Stimulated activated CD8-positive, alpha-beta memory T cell treated with anti-CD3 and anti-CD28 coated beads, Interleukin-4, amount 100 ng/mL, for 1 hour (primary cell): ENCODE results near the gene WDR7.

Experiments
- DNase-seq, 2 donors: peaks; one replicate each; pipeline ENCODE4 v3.0.0-alpha.2; 2020; ENCODE audit warnings: low read depth in 2 of 2, low spot score in 1 of 2

The WDR7 gene

DNA sequence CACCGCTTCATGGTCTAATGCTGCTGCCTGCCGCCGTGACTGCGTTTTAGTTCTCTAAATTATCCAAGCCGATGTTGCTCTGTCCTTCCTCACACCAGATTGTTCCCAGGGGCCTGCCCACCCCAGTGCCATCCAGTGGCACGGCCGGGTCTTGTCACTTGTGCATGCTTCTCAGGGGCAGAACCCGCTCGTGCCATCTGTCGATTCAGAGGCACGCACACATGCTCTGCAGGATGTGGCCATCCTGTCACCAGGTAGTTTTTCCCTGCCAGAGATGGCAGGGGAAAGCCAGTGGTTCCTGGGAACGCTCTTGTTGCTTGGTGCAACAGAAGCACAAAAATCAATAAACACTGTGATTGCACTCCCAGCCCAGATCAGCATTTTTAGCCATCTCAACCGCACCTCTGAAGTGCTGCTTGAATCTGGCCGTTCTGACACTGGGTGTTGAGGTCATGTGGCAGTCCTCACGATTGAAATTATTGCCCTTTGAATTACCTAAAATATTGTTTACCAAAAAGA, 376.1 kb downstream of the WDR7 start:
- DNase-seq, result no peak

DNA sequence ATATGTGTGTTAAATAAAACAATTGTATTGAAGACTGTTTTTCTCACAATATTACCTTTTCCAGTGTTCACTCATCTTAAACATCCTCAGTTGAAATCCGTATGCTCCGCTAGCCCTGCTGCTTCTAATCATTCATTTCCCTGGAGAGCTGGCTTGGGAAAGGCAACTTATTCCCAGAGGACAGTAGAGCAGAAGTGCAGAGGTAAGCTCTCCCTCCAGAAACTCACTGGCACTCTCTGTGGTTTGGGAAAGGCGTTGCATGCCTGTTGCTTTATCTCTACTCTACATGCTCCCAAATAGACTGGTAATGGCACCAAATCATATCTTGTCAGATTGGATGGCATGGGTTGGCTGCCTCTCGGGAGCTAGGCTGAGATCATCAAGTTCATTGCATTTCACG, 378.6 kb downstream of the WDR7 start:
- no peak for DNase-seq

DNA sequence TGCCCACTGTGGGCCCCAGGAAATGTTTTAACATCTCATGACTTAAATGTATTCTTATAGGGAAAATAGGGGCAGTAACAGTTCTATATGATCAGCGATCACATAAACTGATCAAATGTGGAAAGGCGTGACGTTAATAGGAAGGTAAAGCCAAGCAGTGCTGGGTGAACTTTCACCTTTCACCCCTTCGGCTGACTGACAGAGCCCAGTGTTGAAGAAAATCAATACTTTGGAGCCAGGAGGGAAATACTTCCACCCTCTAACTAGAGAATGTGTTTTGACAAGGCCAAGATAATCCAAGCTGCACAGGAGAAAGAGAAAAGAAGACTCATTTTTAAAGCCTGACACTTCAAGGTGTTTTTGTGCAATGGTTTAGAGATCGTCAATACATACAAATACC, 379.3 kb downstream of the WDR7 start:
- no peak for DNase-seq

DNA sequence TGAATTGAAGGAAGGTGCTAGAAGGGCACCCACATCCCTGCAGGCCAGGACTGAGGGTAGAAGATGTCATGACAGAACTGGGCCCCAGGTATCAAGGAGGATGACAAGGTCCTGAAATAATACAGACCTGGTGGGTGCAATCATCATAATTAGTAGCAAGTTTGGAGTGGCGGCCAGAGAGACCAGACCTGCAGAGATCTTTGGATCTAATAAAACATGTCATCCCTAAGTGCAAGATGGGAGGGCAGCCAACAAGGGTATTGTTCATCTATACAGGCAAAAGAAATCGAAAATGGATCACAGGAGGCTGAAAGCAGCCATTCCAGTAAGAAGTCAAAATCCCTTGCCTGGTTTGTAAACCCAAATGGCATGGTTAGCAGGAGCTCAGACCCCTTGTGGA, 384.4 kb downstream of the WDR7 start:
- no peak for DNase-seq

DNA sequence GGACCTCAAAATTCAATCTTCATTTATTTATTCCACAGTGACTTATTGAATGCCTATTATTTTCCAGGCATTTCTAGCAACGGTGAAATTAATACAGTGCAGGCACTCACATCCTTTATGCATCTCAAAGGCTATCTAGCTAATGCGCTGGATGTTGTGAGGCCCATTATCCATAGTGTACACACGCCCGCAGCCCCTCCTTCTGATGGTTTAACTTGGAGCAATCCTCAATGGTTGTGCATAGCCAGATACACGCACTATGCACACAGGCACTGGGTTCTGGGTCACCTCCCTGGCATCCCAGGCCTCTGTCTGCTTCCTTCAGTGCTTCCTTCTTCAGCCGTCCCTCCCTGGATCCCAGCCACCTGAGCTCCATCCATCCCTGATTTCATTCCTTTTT, 387.2 kb downstream of the WDR7 start:
- no peak for DNase-seq

DNA sequence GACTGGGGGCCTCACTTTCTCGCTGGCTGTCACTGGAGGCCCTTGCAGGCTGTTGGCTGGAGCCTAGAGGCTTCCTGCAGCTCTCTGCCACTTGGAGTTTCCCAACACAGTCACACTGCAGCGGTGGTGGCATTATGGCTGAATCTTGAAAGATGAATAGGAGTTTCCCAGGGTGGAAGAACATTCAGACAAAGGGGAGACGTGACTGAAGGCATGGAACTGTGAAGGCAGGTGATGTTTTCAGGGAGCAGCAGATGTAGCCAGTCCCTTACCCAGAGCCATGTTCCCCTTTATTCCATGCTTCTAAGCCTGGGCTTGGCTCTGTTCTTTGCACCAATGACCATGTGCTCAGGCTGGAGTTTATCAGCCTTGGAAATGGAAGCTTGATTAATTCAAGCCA, 389.0 kb downstream of the WDR7 start:
- DNase-seq, result no peak

DNA sequence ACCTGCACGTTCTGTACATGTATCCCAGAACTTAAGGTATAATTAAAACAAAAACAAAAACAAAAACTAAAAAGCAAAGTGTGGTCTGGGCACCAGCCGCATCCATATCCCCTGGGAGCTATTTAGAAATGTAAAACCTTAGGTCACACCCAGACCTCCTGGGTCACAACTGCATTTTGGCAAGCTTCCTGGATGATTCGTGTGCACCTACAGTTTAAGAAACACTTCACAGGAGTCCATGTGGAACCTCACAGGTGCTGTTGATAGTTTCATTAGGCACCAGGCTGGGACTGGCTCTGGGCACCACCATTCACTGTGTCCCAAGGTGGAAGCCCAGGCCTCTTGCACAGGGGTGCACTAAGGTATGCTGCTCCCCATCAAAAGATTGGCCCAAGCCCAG, 392.1 kb downstream of the WDR7 start:
- DNase-seq, result no peak

DNA sequence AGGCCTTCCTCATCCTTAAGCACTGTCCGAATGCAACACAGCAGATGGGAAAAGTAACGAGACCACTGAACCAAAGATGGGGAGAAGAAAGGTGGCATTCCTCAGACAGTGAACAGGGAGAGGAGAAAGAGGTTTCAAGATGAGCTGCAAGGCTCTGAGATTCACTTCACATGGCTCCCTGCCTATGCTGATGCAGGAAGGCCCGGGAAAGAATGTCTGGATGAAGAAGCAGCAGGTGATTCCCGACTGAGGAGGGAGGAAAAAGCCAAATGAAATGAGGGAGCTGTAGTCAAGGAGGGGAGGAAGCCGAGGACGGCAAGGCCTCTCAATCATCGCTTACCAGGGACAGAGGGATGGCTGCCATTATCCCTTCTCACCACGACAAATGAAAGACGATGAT, 397.2 kb downstream of the WDR7 start:
- DNase-seq, result no peak

DNA sequence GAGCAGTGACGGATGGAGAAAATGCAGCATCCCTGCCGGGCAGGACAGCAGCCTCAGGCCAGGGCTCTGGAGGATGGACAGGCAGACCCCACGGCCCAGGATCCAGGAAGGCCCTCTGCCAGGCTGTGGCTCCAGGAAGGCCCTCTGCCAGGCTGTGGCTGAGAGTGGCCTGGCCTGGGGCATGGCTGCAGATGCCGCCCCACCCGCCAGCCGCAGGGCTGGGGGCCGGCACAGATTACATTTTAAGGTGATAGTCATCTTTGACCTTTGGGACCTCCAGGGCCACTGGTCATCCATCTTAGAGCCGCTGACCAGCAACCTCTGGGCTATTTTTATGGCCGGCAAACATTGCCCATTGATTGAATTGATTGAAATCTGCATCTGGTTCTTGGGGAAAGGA, 397.7 kb downstream of the WDR7 start:
- DNase-seq, result no peak

DNA sequence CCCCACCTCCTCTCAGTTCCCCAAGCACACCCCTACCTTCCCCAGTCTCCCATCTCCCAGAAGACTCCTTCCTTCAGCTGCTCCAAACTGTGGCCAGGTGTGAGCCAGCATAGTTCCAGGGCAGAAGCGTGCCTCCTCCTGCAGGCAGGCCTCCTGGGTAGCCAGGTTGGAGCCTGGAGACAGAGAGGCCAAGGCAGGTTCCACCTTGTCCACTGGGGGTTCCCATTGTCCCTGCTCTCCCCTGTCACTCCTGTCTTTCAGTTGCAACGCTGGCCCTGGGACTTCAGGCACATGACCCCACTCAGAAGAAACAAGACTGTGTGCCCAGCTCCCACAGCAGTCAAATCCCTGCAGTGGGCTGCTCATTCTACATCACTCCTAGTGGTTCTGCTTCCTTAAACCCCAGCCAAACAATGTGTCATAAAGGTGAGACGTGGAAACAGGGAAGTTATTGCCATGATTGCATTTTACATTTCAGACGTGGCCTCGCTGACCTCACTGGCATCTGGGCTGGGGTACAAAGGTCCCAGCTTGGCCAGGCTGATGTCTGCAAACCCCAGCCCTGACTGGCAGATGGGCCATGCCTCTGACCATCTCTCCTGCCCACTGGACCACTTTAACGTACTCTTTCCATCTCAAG, 399.3 kb downstream of the WDR7 start:
- DNase-seq, result no peak

DNA sequence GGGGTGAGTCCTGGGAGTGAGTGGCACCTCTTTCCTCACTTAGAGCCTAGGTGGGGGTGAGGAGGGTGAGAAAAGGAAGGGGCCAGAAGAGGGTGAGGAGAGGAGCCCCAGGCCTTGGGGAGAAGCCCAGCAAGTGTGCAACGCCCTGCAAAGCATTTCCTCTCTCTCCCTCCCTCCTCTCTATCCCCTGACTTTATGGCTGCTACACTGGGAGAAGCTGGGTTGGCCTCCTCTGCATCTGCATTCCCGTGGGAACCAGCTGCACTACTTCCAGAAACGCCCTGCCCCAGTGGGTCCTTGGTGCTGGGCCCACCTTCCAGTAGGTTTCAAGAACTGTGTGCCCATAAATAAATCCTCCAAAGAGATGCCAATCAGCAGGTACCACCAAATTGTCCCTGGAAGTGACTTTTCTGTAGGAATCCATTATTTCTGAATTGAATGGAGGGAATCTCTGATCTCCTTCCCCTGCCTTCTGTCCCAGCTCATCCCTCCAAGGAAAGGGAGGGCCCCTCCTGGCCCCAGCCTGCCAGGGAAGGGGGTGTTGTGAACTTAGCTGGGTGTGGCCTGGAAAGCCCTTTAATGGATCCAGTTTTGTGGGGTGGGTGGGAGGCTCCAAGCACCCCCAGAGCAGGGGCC, 400.0 kb downstream of the WDR7 start:
- DNase-seq, result no peak

DNA sequence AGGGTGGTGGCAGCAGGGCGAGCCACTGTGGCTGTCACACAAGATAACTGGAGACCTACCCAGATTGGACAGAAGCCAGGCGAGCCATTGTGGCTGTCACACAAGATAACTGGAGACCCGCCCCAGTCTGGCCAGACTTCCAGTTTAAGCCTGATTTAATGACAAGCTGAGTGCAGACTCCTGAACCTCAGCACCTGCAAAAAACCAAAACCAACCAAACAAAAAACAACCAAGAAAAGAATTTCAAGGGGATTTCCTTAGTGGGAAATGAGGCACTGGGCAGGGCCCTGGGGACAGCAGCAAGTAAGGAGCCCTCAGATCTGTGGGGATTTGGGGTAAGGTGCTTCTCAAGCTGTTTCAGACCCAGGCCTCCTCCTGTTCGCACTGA, 400.5 kb downstream of the WDR7 start:
- no peak for DNase-seq

DNA sequence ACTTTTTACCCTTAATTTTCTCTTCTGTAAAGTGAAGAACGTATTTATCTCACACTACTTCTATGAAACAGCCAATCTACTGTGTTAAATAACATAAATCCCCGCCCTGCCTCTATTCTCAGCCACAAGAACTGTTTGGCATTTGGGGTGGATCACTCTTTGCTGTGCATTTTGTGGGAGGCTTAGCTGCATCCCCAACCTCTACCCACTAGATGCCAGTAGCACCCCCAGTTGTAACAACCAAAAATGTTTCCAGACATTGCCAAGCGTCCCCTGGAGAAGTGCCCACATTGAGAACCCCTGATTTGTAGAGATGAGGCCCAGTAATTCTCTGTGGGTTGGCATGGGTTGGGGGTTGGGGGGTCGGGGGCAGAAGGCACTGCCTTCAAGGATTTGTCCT, 401.0 kb downstream of the WDR7 start:
- DNase-seq, result no peak

DNA sequence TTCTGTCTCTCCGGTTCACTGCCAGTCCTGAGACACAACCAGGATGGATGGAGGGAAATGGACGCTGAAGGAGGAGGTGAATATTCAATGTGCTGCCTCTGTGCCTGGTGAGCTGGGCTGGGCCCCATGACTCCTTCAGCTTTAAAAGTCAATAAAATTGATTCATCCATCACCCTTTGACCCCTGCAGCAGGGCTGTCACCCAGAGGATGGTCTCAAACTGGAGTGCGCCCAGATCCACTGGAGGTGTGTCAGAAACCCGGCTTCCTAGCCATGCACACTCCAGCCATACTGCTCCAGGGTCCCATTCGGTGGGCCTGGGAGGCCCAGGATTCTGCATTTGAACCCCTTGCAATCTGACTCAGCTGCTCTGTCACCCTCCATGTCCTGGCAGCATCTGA, 401.6 kb downstream of the WDR7 start:
- no peak for DNase-seq

DNA sequence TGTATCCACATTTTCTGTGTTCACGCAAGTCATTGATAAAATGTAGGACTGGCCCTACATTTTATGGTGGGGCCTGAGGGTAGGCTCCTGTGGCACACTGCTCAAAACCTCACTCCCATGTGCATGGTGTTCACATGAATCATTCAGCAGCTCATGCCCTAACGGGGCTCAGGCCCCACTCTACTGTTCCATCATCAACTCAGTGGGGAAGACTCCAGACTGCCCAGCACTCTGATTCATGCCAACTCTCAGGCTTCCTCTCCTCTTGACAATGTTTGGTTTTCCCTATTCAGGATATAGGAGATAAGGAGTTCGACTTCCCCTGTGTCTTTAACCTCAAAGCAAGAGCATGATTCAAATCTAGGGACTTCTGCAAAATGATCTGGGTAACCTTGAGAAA, 403.7 kb downstream of the WDR7 start:
- DNase-seq, result no peak

DNA sequence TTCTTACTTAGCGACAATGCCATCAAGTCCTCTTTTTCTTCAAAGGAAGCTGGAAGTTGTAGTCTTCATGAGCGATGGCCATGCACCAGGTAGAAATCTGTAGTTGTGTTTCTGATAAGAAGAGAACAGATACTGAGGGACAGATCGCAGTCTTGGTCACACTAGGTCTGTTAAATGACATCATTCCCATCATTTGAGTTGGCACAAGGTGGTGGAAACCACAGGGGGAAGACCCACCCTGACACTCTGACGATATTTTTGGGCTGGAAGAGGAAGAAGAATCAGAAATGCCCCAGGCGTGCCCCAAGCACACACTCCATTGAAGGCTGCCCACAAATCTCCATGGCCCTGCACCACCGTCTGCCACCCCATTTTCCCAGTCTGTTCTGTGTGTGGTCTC, 406.7 kb downstream of the WDR7 start:
- DNase-seq, result no peak

DNA sequence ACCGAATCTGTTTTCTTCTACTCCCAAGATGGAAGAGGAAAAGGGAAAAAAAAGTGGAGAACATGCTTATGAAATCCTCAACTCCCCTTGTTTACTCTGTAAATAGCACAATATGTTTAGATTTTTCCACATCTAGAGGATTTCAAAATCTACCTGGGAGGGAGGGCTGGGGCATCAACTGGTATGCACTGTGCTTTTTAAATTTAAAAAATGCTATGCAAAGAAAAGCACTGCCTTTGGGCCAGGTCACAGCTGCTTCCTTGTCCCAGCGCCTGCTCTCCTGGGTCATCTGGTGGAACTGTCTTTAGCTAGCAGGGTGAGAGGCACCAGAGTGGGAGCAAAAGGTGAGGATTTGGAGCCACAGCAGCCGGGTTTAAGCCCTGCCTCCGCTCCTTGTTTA, 407.6 kb downstream of the WDR7 start:
- no peak for DNase-seq

DNA sequence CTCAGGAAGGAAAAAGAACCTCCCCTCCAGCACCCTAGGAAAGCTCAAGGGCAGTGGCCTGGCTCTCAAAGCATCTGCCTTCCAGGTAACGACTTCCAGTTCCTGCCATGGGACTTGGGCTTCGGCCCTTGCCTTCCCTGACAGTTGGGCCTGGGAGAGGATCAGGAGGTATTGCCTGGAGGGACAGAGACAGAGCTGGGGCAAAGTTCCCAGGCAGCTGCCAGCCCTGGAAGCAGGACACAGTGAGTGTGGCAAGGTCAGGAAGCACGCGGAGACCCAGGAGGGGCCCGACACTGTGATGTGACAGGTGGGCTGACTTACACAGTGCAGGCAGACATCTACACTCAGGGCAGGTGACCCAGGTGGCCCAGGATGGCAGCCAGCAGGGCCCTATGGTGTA, 408.2 kb downstream of the WDR7 start:
- DNase-seq, result no peak

DNA sequence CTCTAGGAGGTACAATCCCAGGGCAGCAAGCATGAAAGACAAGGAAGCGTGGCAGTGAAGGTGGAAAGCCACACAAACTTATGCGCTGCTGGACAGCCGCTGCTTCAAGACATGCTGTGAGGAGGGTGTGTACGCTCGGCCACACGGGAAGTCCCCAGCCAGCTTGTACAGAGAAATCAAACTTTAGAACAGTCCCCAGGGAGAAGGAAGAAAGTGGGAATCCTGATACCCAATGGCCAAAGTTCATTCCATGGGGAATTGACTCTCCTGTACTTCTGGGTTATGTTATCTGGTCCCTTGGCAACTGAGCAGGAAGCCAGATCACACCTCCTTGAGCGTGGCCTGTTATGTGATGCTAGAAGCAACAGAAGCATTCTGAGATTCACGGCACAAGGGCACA, 409.7 kb downstream of the WDR7 start:
- DNase-seq, result no peak

DNA sequence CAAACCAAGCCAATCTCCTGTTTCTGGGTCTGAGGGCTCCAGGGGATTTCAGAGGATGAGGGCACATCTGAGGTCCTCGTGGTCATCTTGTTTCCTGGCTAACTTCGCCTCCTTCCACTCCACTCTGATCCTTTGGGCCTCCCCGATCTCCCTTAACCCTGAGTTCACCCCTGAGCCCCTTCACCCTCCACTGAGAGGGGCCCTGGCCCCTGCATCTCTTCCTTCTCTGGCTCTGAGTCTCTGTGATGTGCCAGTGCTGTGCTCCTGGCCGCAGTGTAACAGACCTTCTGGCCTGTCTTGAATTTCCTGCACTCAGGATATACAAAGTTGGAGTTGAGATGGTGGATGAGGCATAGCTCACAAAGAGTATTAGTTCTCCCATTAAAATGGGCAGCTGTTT, 411.0 kb downstream of the WDR7 start:
- DNase-seq, result no peak

DNA sequence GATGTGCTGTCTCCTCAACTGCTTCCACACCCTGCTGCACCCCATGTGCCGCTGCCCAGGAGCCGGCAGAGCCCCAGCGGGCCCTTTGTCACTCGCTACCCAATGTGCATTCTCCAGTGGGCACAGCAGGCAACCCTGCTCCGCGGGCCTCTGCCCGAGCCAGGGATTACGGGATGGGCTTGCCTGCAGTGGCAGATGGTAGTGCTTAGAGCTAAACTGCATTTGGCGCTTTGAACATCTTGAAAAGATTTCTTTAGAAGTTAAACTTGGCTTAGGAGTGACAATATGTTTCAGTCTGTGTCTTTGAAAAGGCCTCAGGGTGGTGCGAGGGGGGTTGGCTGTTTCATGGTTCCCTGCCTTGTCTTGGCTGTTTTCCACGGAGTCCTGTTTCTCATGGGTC, 411.7 kb downstream of the WDR7 start:
- no peak for DNase-seq

DNA sequence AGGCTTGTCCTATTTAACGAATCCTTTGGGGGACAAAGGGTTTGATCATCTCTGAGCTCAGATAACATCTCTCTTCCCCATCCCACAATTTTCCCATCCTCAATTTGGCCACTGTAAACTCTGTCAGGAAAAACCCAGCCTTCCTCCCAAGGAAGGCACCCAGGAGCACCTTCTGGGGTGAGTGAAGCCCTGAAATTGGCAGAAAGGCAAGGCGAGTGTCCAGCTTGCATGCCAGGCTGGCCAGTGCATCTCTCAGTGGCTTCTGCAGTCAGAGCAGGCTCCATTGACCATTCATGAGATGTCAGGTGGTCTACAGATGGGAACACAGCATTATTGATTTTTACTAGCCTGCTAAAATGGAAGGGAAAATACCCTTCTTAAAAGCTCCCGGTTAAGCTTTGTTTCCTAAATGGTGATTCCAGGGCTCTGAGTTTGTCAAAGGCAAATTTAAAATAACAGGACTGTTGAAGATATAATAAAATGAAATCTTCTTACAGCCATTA, 412.5 kb downstream of the WDR7 start:
- no peak for DNase-seq
